ENCODE measurements around the gene USP25. TPM values are rescaled to one million over a fixed set of nuclear protein-coding genes. Genes with fewer than 3 reads are reported as not detected.
A peak's percentile ranks its signal among the peaks of the same experiment; 100 is the strongest.

USP25 gene
- polyA plus RNA-seq, 3 donors from 2014 or later: 9.6 to 12.1 (median 9.8) TPM

GRCh38 chr21:15775981-15776380, 46.2 kb downstream of the USP25 start:
- no peak overlapping the region for H3K4me3 Mint-ChIP-seq
- peaks cover 41 to 81% of the 10 kb centered on the region in 2 donors for H3K4me1 Mint-ChIP-seq
- no peaks in the 10 kb centered on the region for H3K9me3 Mint-ChIP-seq
- no peak for DNase-seq
- no peaks in the 10 kb centered on the region for H3K27me3 Mint-ChIP-seq (ENCODE audit: low read depth in 3 of 3)
- peak overlapping the region in 5 of 6 donors; percentile 2 to 74 (median 3) for H3K27ac Mint-ChIP-seq
- peaks cover 6 to 11% (median 7%) of the 10 kb centered on the region in 3 donors for H3K36me3 Mint-ChIP-seq

- Mint-ChIP-seq H3K4me3 (peak overlapping the region in 4 of 5 donors; percentile 36 to 73 (median 46)), H3K9me3 (no peaks in the 10 kb centered on the region), H3K36me3 (peaks cover 12 to 18% (median 12%) of the 10 kb centered on the region in 3 donors), H3K27ac (peak overlapping the region in 3 of 6 donors; percentile 48 to 75 (median 74)), H3K27me3 (ENCODE audit: low read depth in 3 of 3) (no peaks in the 10 kb centered on the region), H3K4me1 (peaks cover 33 to 78% of the 10 kb centered on the region in 2 donors)
- DNase-seq: no peak
These were observed 47.0 kb downstream of the USP25 start for GRCh38 chr21:15776818-15777217.

GRCh38 chr21:15781986-15782385, 52.2 kb downstream of the USP25 start:
- no peak for DNase-seq
- Mint-ChIP-seq H3K27me3 (ENCODE audit: low read depth in 3 of 3) (peaks cover 0 to 3% (median 0%) of the 10 kb centered on the region in 3 donors), H3K36me3 (peaks cover 26 to 29% (median 27%) of the 10 kb centered on the region in 3 donors), H3K9me3 (peaks cover 0 to 2% (median 0%) of the 10 kb centered on the region in 6 donors), H3K4me1 (peaks cover 36 to 74% of the 10 kb centered on the region in 2 donors), H3K4me3 (no peak overlapping the region), H3K27ac (no peak overlapping the region)

GRCh38 chr21:15788847-15789523, 59.2 kb downstream of the USP25 start:
- no peak for DNase-seq
- H3K36me3 Mint-ChIP-seq: peaks cover 0 to 5% (median 4%) of the 10 kb centered on the region in 3 donors
- peak overlapping the region in 5 of 6 donors; percentile 9 to 29 (median 11) for H3K27ac Mint-ChIP-seq
- peaks cover 0 to 3% (median 0%) of the 10 kb centered on the region in 3 donors for H3K27me3 Mint-ChIP-seq (ENCODE audit: low read depth in 3 of 3)
- no peak overlapping the region for H3K4me3 Mint-ChIP-seq
- peaks cover 0 to 2% (median 0%) of the 10 kb centered on the region in 6 donors for H3K9me3 Mint-ChIP-seq
- peaks cover 34 to 70% of the 10 kb centered on the region in 2 donors for H3K4me1 Mint-ChIP-seq

- no peak for DNase-seq
- H3K36me3 Mint-ChIP-seq: no peaks in the 10 kb centered on the region
- H3K27me3 Mint-ChIP-seq (ENCODE audit: low read depth in 3 of 3): no peaks in the 10 kb centered on the region
- H3K4me1 Mint-ChIP-seq: peaks cover 39 to 64% of the 10 kb centered on the region in 2 donors
- no peaks in the 10 kb centered on the region for H3K9me3 Mint-ChIP-seq
- H3K4me3 Mint-ChIP-seq: no peak overlapping the region
- no peak overlapping the region for H3K27ac Mint-ChIP-seq
These were observed 63.3 kb downstream of the USP25 start for GRCh38 chr21:15793109-15793508.

- Mint-ChIP-seq H3K27ac (no peak overlapping the region), H3K4me1 (peaks cover 38 to 64% of the 10 kb centered on the region in 2 donors), H3K4me3 (no peak overlapping the region), H3K9me3 (no peaks in the 10 kb centered on the region), H3K36me3 (no peaks in the 10 kb centered on the region), H3K27me3 (ENCODE audit: low read depth in 3 of 3) (no peaks in the 10 kb centered on the region)
- no peak for DNase-seq
These were observed 63.9 kb downstream of the USP25 start for GRCh38 chr21:15793550-15794235.

GRCh38 chr21:15794277-15794912, 64.6 kb downstream of the USP25 start:
- no peak overlapping the region for H3K4me3 Mint-ChIP-seq
- no peaks in the 10 kb centered on the region for H3K27me3 Mint-ChIP-seq (ENCODE audit: low read depth in 3 of 3)
- no peak overlapping the region for H3K27ac Mint-ChIP-seq
- H3K9me3 Mint-ChIP-seq: no peaks in the 10 kb centered on the region
- DNase-seq: no peak
- H3K36me3 Mint-ChIP-seq: no peaks in the 10 kb centered on the region
- peaks cover 32 to 64% of the 10 kb centered on the region in 2 donors for H3K4me1 Mint-ChIP-seq

- H3K36me3 Mint-ChIP-seq: no peaks in the 10 kb centered on the region
- H3K4me3 Mint-ChIP-seq: no peak overlapping the region
- peak overlapping the region in 2 of 6 donors; percentile 24 to 26 for H3K27ac Mint-ChIP-seq
- H3K27me3 Mint-ChIP-seq (ENCODE audit: low read depth in 3 of 3): no peaks in the 10 kb centered on the region
- no peaks in the 10 kb centered on the region for H3K9me3 Mint-ChIP-seq
- DNase-seq: no peak
- H3K4me1 Mint-ChIP-seq: peaks cover 27 to 61% of the 10 kb centered on the region in 2 donors
These were observed 65.8 kb downstream of the USP25 start for GRCh38 chr21:15795533-15795932.

GRCh38 chr21:15797577-15798363, 68.0 kb downstream of the USP25 start:
- Mint-ChIP-seq H3K4me3 (no peak overlapping the region), H3K27ac (peak overlapping the region in 4 of 6 donors; percentile 9 to 51 (median 32)), H3K4me1 (peaks cover 27 to 80% of the 10 kb centered on the region in 2 donors), H3K9me3 (no peaks in the 10 kb centered on the region), H3K36me3 (peaks cover 0 to 3% (median 0%) of the 10 kb centered on the region in 3 donors), H3K27me3 (ENCODE audit: low read depth in 3 of 3) (no peaks in the 10 kb centered on the region)
- DNase-seq: peak in 1 of 3 donors; percentile 5

- Mint-ChIP-seq H3K27me3 (ENCODE audit: low read depth in 3 of 3) (no peaks in the 10 kb centered on the region), H3K27ac (no peak overlapping the region), H3K9me3 (no peaks in the 10 kb centered on the region), H3K36me3 (peaks cover 0 to 8% (median 4%) of the 10 kb centered on the region in 3 donors), H3K4me1 (peaks cover 28 to 62% of the 10 kb centered on the region in 2 donors), H3K4me3 (no peak overlapping the region)
- DNase-seq: no peak
These were observed 71.6 kb downstream of the USP25 start for GRCh38 chr21:15801352-15801863.

- Mint-ChIP-seq H3K9me3 (no peaks in the 10 kb centered on the region), H3K27me3 (ENCODE audit: low read depth in 3 of 3) (no peaks in the 10 kb centered on the region), H3K4me3 (no peak overlapping the region), H3K4me1 (peaks cover 7 to 41% of the 10 kb centered on the region in 2 donors), H3K36me3 (peaks cover 0 to 16% (median 9%) of the 10 kb centered on the region in 3 donors), H3K27ac (peak overlapping the region in 1 of 6 donors; percentile 43)
- DNase-seq: no peak
These were observed 74.6 kb downstream of the USP25 start for GRCh38 chr21:15804247-15805005.

GRCh38 chr21:15809065-15809464, 79.3 kb downstream of the USP25 start:
- peaks cover 11 to 36% of the 10 kb centered on the region in 2 donors for H3K4me1 Mint-ChIP-seq
- peaks cover 7 to 29% (median 26%) of the 10 kb centered on the region in 3 donors for H3K36me3 Mint-ChIP-seq
- no peak overlapping the region for H3K4me3 Mint-ChIP-seq
- no peak overlapping the region for H3K27ac Mint-ChIP-seq
- DNase-seq: no peak
- H3K9me3 Mint-ChIP-seq: no peaks in the 10 kb centered on the region
- no peaks in the 10 kb centered on the region for H3K27me3 Mint-ChIP-seq (ENCODE audit: low read depth in 3 of 3)
